ENCODE data around the gene ZFYVE27.

ZFYVE27 gene

GRCh38 chr10:97771913-97772823 lies 35.2 kb downstream of the ZFYVE27 start, which contains the start of gene SFRP5:
SFRP5 (minus strand) TSS chr10:97771999; CDS start chr10:97771833, 166 bp downstream.
- peak in 2 of 3 experiments; percentile 31 to 41 for DNase-seq

GRCh38 chr10:97773096-97773495 lies 36.2 kb downstream of the ZFYVE27 start:
- no peak for DNase-seq

GRCh38 chr10:97774811-97775294 lies 37.9 kb downstream of the ZFYVE27 start:
- DNase-seq, result no peak

GRCh38 chr10:97777143-97777542 lies 40.2 kb downstream of the ZFYVE27 start:
- DNase-seq, result no peak

GRCh38 chr10:97778452-97779302 lies 41.7 kb downstream of the ZFYVE27 start:
- peak in 1 of 3 experiments; percentile 4 for DNase-seq

GRCh38 chr10:97779492-97779891 lies 42.6 kb downstream of the ZFYVE27 start:
- no peak for DNase-seq

GRCh38 chr10:97779975-97780374 lies 43.0 kb downstream of the ZFYVE27 start:
- no peak for DNase-seq

- DNase-seq, result peak in 1 of 3 experiments; percentile 3
Measured at GRCh38 chr10:97780841-97781617, 44.1 kb downstream of the ZFYVE27 start.

- no peak for DNase-seq
Measured at GRCh38 chr10:97781618-97782331, 44.8 kb downstream of the ZFYVE27 start.

GRCh38 chr10:97782455-97783228 lies 45.7 kb downstream of the ZFYVE27 start:
- no peak for DNase-seq

- no peak for DNase-seq
Measured at GRCh38 chr10:97784200-97784810, 47.4 kb downstream of the ZFYVE27 start.

- DNase-seq, result no peak
Measured at GRCh38 chr10:97785231-97785630, 48.3 kb downstream of the ZFYVE27 start.

GRCh38 chr10:97785731-97786130 lies 48.8 kb downstream of the ZFYVE27 start:
- no peak for DNase-seq

- DNase-seq, result no peak
Measured at GRCh38 chr10:97788552-97789442, 51.9 kb downstream of the ZFYVE27 start.

- no peak for DNase-seq
Measured at GRCh38 chr10:97789770-97790397, 53.0 kb downstream of the ZFYVE27 start.

GRCh38 chr10:97791824-97792721 lies 55.1 kb downstream of the ZFYVE27 start:
- DNase-seq, result peak; percentile 36 to 75 (median 69)

- DNase-seq, result no peak
Measured at GRCh38 chr10:97795886-97796285, 59.0 kb downstream of the ZFYVE27 start.

GRCh38 chr10:97796651-97797050 lies 59.7 kb downstream of the ZFYVE27 start:
- no peak for DNase-seq

Measured in NCI-H1417 (cell line).